ENCODE data around the gene ATP6V1C2. TPM values are rescaled to one million over a fixed set of nuclear protein-coding genes. Genes with fewer than 3 reads are reported as not detected.
"Not testable (repeated sequence)": the region's sequence is repeated elsewhere in the genome, so short reads cannot be mapped to it uniquely, and the experiment has no call there.

The ATP6V1C2 gene
- total and polyA plus RNA-seq, 8 donors: 0.06 to 2.0 (median 0.34) TPM; not detected in 1

- TF ChIP-seq CTCF (IDR thresholded peaks at IDR 0.05): no peak
- FAIRE-seq (no peak), DNase-seq (no peak), ATAC-seq (no peak)
- H3K9me3 ChIP-seq: no peaks in the 10 kb centered on the region
- peaks cover 0 to 6% (median 0%) of the 10 kb centered on the region in 3 donors for H3K4me1 ChIP-seq
- H3K27ac ChIP-seq: no peak overlapping the region
- H3K4me3 ChIP-seq: no peak overlapping the region
- intact Hi-C loops (cut with DNase I): no loop called here
- H3K27me3 ChIP-seq: no peaks in the 10 kb centered on the region
- 88 to 90% methylated on average over 8 of the region's 8 CpGs for WGBS, 2 donors
- H3K36me3 ChIP-seq: peaks cover 9 to 22% (median 10%) of the 10 kb centered on the region in 3 donors
Measured at GRCh38 chr2:10798783-10799182, 77.4 kb downstream of the ATP6V1C2 start.

- H3K27ac ChIP-seq: no peak overlapping the region
- no peak for FAIRE-seq
- no peak for ATAC-seq
- DNase-seq: no peak
- H3K4me1 ChIP-seq: peaks cover 0 to 6% (median 0%) of the 10 kb centered on the region in 3 donors
- intact Hi-C loops (cut with DNase I): no loop called here
- H3K27me3 ChIP-seq: no peaks in the 10 kb centered on the region
- H3K4me3 ChIP-seq: no peak overlapping the region
- WGBS, 2 donors: 90 to 92% methylated on average over 4 of the region's 4 CpGs
- peaks cover 9 to 22% (median 10%) of the 10 kb centered on the region in 3 donors for H3K36me3 ChIP-seq
- TF ChIP-seq CTCF (IDR thresholded peaks at IDR 0.05): no peak
- no peaks in the 10 kb centered on the region for H3K9me3 ChIP-seq
Measured at GRCh38 chr2:10800163-10800562, 78.7 kb downstream of the ATP6V1C2 start.

GRCh38 chr2:10802657-10803056 lies 81.2 kb downstream of the ATP6V1C2 start:
- intact Hi-C loops (cut with DNase I): no loop called here
- Histone ChIP-seq H3K4me3 (no peak overlapping the region), H3K27me3 (no peaks in the 10 kb centered on the region), H3K4me1 (peaks cover 0 to 15% (median 0%) of the 10 kb centered on the region in 3 donors), H3K36me3 (peaks cover 0 to 12% (median 10%) of the 10 kb centered on the region in 3 donors), H3K27ac (no peak overlapping the region), H3K9me3 (no peaks in the 10 kb centered on the region)
- DNase-seq (no peak), FAIRE-seq (no peak), ATAC-seq (no peak)
- WGBS, 2 donors: 54 to 57% methylated on average over 8 of the region's 8 CpGs
- no peak for TF ChIP-seq CTCF (IDR thresholded peaks at IDR 0.05)

- FAIRE-seq; H3K27me3 ChIP-seq; intact Hi-C loops (cut with DNase I); H3K27ac ChIP-seq; DNase-seq; ATAC-seq; H3K4me3 ChIP-seq; H3K9me3 ChIP-seq: not testable (repeated sequence)
- WGBS, 2 donors: 84 to 89% methylated on average over 6 of the region's 6 CpGs
- Histone ChIP-seq H3K4me1 (peaks cover 0 to 26% (median 24%) of the 10 kb centered on the region in 3 donors), H3K36me3 (peaks cover 0 to 12% (median 0%) of the 10 kb centered on the region in 3 donors)
Measured at GRCh38 chr2:10805990-10806389, 84.6 kb downstream of the ATP6V1C2 start.

- no peak for TF ChIP-seq CTCF (IDR thresholded peaks at IDR 0.05)
- no peak for FAIRE-seq
- Histone ChIP-seq H3K4me3 (no peak overlapping the region), H3K4me1 (peaks cover 0 to 24% (median 22%) of the 10 kb centered on the region in 3 donors), H3K27me3 (no peaks in the 10 kb centered on the region), H3K36me3 (peaks cover 0 to 6% (median 0%) of the 10 kb centered on the region in 3 donors), H3K27ac (no peak overlapping the region), H3K9me3 (no peaks in the 10 kb centered on the region)
- 61 to 63% methylated on average over 3 of the region's 3 CpGs for WGBS, 2 donors
- no peak for ATAC-seq
- DNase-seq: no peak
- intact Hi-C loops (cut with DNase I): no loop called here
Measured at GRCh38 chr2:10806543-10806942, 85.1 kb downstream of the ATP6V1C2 start.
